Nephron progenitor cell (in vitro differentiated cells): ENCODE measurements around the gene TSPOAP1.

Experiments used
- DNase-seq: peaks from one replicate; pipeline ENCODE4 v3.0.0; 2021
- H3K27ac Mint-ChIP-seq: 2 replicates; pipeline ENCODE4 v1.8.0; 2021; ENCODE audit warnings: mild to moderate bottlenecking, moderate library complexity, mixed read lengths
- H3K27me3 Mint-ChIP-seq: 2 replicates; pipeline ENCODE4 v1.8.0; 2021; ENCODE audit warnings: mild to moderate bottlenecking, low read depth, mixed read lengths; ENCODE audit not compliant: poor library complexity
- H3K36me3 Mint-ChIP-seq: 2 replicates; pipeline ENCODE4 v1.8.0; 2021; ENCODE audit warnings: low read depth, mixed read lengths
- H3K4me1 Mint-ChIP-seq: 2 replicates; pipeline ENCODE4 v1.8.0; 2021; ENCODE audit warnings: mixed read lengths
- H3K4me3 Mint-ChIP-seq: 2 replicates; pipeline ENCODE4 v1.8.0; 2021; ENCODE audit warnings: mild to moderate bottlenecking, moderate library complexity, mixed read lengths
- H3K9me3 Mint-ChIP-seq: 2 replicates; pipeline ENCODE4 v1.8.0; 2021; ENCODE audit warnings: mild to moderate bottlenecking, moderate library complexity, mixed read lengths
- TF ChIP-seq, protein P1 (sequence below): fragments of 200-600 bp; sonication (generic); IDR thresholded peaks from 2 replicates; pipeline ENCODE4 v1.5.0; 2021; ENCODE audit warnings: antibody characterized with exemption

Gene TSPOAP1

GRCh38 chr17:58324409-58325288 lies 3.9 kb downstream of the TSPOAP1 start:
- DNase-seq, result peak; percentile 76
- Mint-ChIP-seq H3K27ac (no peak overlapping the region), H3K36me3 (peaks cover 11% of the 10 kb centered on the region), H3K9me3 (no peaks in the 10 kb centered on the region), H3K4me3 (peak overlapping the region; percentile 73), H3K4me1 (peaks cover 70% of the 10 kb centered on the region), H3K27me3 (peaks cover 7% of the 10 kb centered on the region)
- TF ChIP-seq, protein P1, sequence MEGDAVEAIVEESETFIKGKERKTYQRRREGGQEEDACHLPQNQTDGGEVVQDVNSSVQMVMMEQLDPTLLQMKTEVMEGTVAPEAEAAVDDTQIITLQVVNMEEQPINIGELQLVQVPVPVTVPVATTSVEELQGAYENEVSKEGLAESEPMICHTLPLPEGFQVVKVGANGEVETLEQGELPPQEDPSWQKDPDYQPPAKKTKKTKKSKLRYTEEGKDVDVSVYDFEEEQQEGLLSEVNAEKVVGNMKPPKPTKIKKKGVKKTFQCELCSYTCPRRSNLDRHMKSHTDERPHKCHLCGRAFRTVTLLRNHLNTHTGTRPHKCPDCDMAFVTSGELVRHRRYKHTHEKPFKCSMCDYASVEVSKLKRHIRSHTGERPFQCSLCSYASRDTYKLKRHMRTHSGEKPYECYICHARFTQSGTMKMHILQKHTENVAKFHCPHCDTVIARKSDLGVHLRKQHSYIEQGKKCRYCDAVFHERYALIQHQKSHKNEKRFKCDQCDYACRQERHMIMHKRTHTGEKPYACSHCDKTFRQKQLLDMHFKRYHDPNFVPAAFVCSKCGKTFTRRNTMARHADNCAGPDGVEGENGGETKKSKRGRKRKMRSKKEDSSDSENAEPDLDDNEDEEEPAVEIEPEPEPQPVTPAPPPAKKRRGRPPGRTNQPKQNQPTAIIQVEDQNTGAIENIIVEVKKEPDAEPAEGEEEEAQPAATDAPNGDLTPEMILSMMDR, result no peak

GRCh38 chr17:58324056-58324408 lies 4.6 kb downstream of the TSPOAP1 start:
- DNase-seq, result no peak
- Mint-ChIP-seq H3K4me1 (peaks cover 63% of the 10 kb centered on the region), H3K27me3 (peaks cover 7% of the 10 kb centered on the region), H3K36me3 (peaks cover 11% of the 10 kb centered on the region), H3K27ac (no peak overlapping the region), H3K4me3 (peak overlapping the region; percentile 79), H3K9me3 (no peaks in the 10 kb centered on the region)
- TF ChIP-seq, protein P1, result no peak

- Mint-ChIP-seq H3K4me1 (peaks cover 58% of the 10 kb centered on the region), H3K27me3 (peaks cover 7% of the 10 kb centered on the region), H3K9me3 (no peaks in the 10 kb centered on the region), H3K36me3 (peaks cover 11% of the 10 kb centered on the region), H3K4me3 (peak overlapping the region; percentile 79), H3K27ac (no peak overlapping the region)
- no peak for DNase-seq
- TF ChIP-seq, protein P1, result no peak
Measured at GRCh38 chr17:58323366-58324055, 5.1 kb downstream of the TSPOAP1 start.

- Mint-ChIP-seq H3K9me3 (no peaks in the 10 kb centered on the region), H3K36me3 (peaks cover 11% of the 10 kb centered on the region), H3K4me1 (peaks cover 50% of the 10 kb centered on the region), H3K4me3 (no peak overlapping the region), H3K27me3 (peaks cover 7% of the 10 kb centered on the region), H3K27ac (no peak overlapping the region)
- no peak for DNase-seq
- TF ChIP-seq, protein P1, result no peak
Measured at GRCh38 chr17:58322581-58323185, 5.9 kb downstream of the TSPOAP1 start.

DNA sequence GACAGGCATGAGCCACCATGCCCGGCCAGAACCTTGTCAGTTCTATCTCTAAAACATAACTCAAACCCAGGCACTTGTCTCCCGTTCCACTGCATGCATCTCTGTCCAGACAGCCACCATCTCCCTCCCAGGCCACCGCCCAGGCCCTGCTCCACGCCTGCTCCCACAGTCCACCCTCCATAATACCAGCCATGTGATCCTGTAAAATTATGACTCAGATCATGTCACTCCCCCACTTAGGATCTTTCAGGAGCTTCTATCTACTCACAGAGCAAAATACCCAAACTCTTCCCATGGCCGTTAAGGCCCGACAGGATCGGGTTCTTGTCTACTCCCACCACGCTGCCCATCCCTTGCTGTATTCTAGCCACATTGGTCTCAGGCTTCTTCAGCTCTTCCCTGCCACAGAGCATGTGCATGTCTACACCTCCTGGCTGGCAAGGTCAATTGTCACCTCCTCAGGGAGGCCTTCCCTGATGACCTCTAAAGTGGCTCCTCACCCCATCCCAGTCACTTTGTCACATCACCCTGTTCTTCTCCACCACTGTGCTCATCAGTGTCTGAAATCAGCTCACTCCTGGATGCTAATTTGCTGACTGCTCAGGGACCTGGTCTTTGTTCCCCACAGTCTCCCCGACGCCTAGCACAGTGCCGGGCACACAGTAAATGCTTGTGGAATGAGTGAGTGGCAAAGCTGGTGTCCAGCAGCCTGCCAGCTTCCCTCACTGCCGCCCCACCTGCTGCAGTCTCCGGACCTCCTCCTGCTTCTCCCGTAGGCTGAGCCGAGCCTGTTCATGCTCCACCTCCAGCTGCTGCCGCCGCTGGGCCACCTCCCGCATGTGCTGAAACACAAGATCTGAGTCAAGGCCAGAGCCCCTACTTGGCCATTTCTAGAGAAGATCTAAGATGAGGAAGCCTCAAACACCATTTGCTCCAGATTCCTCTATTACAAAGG lies 6.7 kb downstream of the TSPOAP1 start:
- peaks cover 47% of the 10 kb centered on the region for H3K4me1 Mint-ChIP-seq
- peaks cover 11% of the 10 kb centered on the region for H3K36me3 Mint-ChIP-seq
- peaks cover 10% of the 10 kb centered on the region for H3K27me3 Mint-ChIP-seq
- no peaks in the 10 kb centered on the region for H3K9me3 Mint-ChIP-seq
- DNase-seq, result no peak
- H3K27ac Mint-ChIP-seq, result no peak overlapping the region
- TF ChIP-seq, protein P1, result no peak
- peak overlapping the region; percentile 20 for H3K4me3 Mint-ChIP-seq
